Breast epithelium (tissue), 4 donors: ENCODE data around the gene DNM3. TPM values are rescaled to one million over a fixed set of nuclear protein-coding genes. Genes with fewer than 3 reads are reported as not detected.
A peak's percentile ranks its signal among the peaks of the same experiment; 100 is the strongest.

Source experiments
- DNase-seq, 2 donors: peaks; one replicate each; pipeline ENCODE4 v3.0.0-alpha.2; 2019; ENCODE audit warnings: low spot score in 2 of 2
- H3K27ac ChIP-seq, 2 donors: fragments of 200-600 bp; sonication (generic) in 1 of 2; one replicate each; pipeline ENCODE4 v1.5.1; 2016 to 2019; ENCODE audit warnings: mild to moderate bottlenecking in 1 of 2
- H3K27me3 ChIP-seq, 2 donors: fragments of 200-600 bp; sonication (generic) in 1 of 2; one replicate each; pipeline versions ENCODE4 v1.5.1 to v1.6.0; 2017 to 2019; ENCODE audit warnings: control low read depth in 1 of 2, mild to moderate bottlenecking in 1 of 2
- H3K36me3 ChIP-seq: fragments of 200-600 bp; one replicate; pipeline ENCODE4 v1.5.1; 2019
- H3K4me1 ChIP-seq, 2 donors: fragments of 200-600 bp; sonication (generic); one replicate each; pipeline ENCODE4 v1.5.1; 2016 to 2019; ENCODE audit warnings: control low read depth in 1 of 2
- H3K4me3 ChIP-seq, 3 donors: fragments of 200-600 bp; sonication (generic); 1 replicate in 2 of 3; 2 replicates in 1 of 3; pipeline ENCODE4 v1.5.1; 2016 to 2019; ENCODE audit warnings: mild to moderate bottlenecking in 3 of 3, moderate library complexity in 2 of 3
- H3K9me3 ChIP-seq, 2 donors: fragments of 200-600 bp; sonication (generic) in 1 of 2; one replicate each; pipeline ENCODE4 v1.5.1; 2016 to 2019; ENCODE audit warnings: control low read depth in 1 of 2
- POLR2A ChIP-seq: fragments of 450-650 bp; IDR thresholded peaks from one replicate; pipeline ENCODE4 v1.6.1; 2016; ENCODE audit warnings: antibody characterized with exemption, mild to moderate bottlenecking, moderate library complexity
- POLR2AphosphoS5 ChIP-seq, 3 donors: sonication (generic); formaldehyde crosslinking; IDR thresholded peaks; one replicate each; pipeline ENCODE4 v1.6.1; 2017; ENCODE audit warnings: antibody characterized with exemption in 3 of 3
- intact Hi-C: fragments of 100-400 bp; cut with DNase I; formaldehyde crosslinking; loops from one replicate; pipeline ENCODE4 v1.15.1; 2023; ENCODE audit warnings: low total_unique reads
- total RNA-seq, 3 donors: library from RNA; depleted of rRNA; stranded (reverse); fragments of >200 nt; gene quantifications; one replicate each; pipeline ENCODE4 v1.1.0, GENCODE V29; 2016
- TF ChIP-seq, protein P1 (sequence below), 3 donors: fragments of 450-650 bp; IDR thresholded peaks; one replicate each; pipeline ENCODE4 v1.5.1; 2016 to 2017; ENCODE audit warnings: antibody characterized with exemption in 3 of 3, mild to moderate bottlenecking in 3 of 3, moderate library complexity in 3 of 3

Gene DNM3
- total RNA-seq, 3 donors from 2014 or later: 5.1 to 7.5 (median 6.6) TPM

DNA sequence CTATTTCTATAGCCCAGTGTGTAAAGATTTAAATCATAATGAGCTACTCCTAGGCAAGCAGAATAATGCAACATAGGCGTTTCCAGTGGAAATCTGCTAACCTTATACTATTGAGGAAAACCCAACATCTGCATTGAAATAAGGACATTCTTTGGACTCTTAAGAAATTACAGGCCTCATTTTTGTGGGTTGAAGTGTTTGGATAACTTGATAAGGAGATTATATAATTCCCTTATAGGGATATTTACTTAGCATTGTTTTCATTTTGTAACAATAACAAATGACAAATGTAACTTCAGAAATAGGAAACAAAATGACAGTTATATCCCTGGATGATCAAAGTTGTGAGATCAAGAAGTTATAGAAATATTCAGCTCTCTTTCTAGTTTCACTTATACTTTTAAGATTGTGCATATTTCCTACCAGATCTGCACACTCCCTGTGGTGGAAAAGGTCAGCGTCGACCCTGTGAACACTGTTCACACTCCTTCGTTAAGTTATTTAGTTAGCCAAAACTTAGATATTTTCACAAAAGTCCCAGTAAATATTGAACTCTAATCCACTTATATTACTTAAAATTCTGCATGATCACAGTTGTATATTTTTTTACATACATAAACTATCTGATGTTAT, 294.8 kb downstream of the DNM3 start:
- Histone ChIP-seq H3K27ac (peak overlapping the region in 1 of 2 donors; percentile 41), H3K4me3 (no peak overlapping the region)
- intact Hi-C loops: no loop called here

DNA sequence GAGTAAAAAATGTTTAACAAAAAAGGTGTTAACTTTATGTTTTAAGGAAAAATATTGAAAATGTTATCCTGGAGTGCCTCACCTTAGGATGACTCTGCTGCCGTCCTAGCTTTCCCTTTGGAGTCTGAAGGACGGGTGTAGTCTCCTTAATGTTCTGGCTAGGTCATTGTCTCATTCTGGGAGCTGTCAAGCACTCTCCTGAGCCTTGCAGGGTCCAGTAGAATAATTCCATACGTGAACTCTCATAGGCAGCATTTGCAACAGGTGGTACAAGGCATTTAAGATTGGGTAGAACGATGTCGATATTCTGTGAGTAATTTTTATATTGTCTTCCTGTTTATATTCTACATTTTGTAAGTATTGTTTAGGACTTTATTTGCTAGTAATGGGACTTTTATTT, 295.6 kb downstream of the DNM3 start:
- Histone ChIP-seq H3K4me1 (no peaks in the 10 kb centered on the region), H3K4me3 (no peak overlapping the region), H3K36me3 (no peaks in the 10 kb centered on the region), H3K27ac (peak overlapping the region; percentile 12 to 39), H3K9me3 (no peaks in the 10 kb centered on the region), H3K27me3 (no peaks in the 10 kb centered on the region)
- TF ChIP-seq POLR2AphosphoS5 (IDR thresholded peaks at IDR 0.05) (no peak), POLR2A (no peak)
- TF ChIP-seq, protein P1, sequence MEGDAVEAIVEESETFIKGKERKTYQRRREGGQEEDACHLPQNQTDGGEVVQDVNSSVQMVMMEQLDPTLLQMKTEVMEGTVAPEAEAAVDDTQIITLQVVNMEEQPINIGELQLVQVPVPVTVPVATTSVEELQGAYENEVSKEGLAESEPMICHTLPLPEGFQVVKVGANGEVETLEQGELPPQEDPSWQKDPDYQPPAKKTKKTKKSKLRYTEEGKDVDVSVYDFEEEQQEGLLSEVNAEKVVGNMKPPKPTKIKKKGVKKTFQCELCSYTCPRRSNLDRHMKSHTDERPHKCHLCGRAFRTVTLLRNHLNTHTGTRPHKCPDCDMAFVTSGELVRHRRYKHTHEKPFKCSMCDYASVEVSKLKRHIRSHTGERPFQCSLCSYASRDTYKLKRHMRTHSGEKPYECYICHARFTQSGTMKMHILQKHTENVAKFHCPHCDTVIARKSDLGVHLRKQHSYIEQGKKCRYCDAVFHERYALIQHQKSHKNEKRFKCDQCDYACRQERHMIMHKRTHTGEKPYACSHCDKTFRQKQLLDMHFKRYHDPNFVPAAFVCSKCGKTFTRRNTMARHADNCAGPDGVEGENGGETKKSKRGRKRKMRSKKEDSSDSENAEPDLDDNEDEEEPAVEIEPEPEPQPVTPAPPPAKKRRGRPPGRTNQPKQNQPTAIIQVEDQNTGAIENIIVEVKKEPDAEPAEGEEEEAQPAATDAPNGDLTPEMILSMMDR (IDR thresholded peaks at IDR 0.05): no peak
- intact Hi-C loops: no loop called here
- no peak for DNase-seq

More for the DNA sequence above, 294.8 kb downstream of the DNM3 start:
- DNase-seq: no peak
- Histone ChIP-seq H3K36me3 (no peaks in the 10 kb centered on the region), H3K4me1 (no peaks in the 10 kb centered on the region), H3K27me3 (no peaks in the 10 kb centered on the region), H3K9me3 (no peaks in the 10 kb centered on the region)
- TF ChIP-seq POLR2AphosphoS5 (IDR thresholded peaks at IDR 0.05) (no peak), POLR2A (no peak)
- TF ChIP-seq, protein P1 (IDR thresholded peaks at IDR 0.05): no peak

- Histone ChIP-seq H3K27ac (peak overlapping the region in 1 of 2 donors; percentile 17), H3K4me3 (no peak overlapping the region), H3K9me3 (no peaks in the 10 kb centered on the region), H3K27me3 (no peaks in the 10 kb centered on the region), H3K36me3 (no peaks in the 10 kb centered on the region), H3K4me1 (no peaks in the 10 kb centered on the region)
- intact Hi-C loops: no loop called here
- no peak for DNase-seq
- TF ChIP-seq POLR2A (no peak), POLR2AphosphoS5 (IDR thresholded peaks at IDR 0.05) (no peak)
- TF ChIP-seq, protein P1 (IDR thresholded peaks at IDR 0.05): no peak
These were observed 296.6 kb downstream of the DNM3 start for GRCh38 chr1:172137703-172138454.

DNA sequence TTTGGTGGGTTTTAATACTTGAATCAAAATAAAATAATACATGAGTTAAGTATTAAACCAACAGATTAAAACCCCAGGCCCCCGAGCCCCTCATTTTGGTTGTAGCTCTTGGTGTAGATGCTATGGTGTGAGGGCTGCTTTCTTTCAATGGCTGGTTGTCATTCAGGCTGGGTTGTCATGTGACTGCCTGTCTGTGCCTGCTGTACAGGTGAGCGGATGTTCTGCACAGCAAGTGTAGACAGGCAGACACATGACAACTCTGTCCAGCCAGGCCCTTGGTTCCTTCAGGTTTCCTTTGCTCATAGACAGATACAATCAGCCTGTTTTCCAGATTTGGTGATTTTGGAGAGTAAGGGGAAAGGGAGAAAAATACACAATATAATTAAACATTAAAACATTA, 297.3 kb downstream of the DNM3 start:
- no peak for TF ChIP-seq POLR2AphosphoS5 (IDR thresholded peaks at IDR 0.05)
- TF ChIP-seq, protein P1 (IDR thresholded peaks at IDR 0.05): no peak
- TF ChIP-seq POLR2A: no peak
- Histone ChIP-seq H3K27ac (peak overlapping the region in 1 of 2 donors; percentile 22), H3K9me3 (no peaks in the 10 kb centered on the region), H3K36me3 (no peaks in the 10 kb centered on the region), H3K4me3 (no peak overlapping the region), H3K4me1 (no peaks in the 10 kb centered on the region), H3K27me3 (no peaks in the 10 kb centered on the region)
- DNase-seq: no peak
- intact Hi-C loops: no loop called here

DNA sequence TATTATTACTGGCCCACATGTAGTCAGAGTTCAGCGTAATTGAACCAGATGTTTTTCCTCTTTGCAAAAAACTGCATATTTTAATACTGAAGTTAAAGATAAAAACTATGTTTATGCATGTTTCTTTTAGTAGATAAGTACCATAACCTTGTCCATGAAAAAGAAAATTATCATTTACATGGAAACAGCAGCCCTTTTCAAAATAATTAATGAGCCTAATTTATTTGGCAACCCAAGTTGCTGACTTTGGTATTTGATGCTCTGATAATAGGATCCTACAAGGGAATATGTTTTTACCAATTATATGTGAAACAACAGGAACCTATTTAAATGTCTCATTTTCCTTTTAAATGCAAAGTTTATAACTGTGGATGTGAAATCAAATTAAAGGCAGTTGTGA, 297.9 kb downstream of the DNM3 start:
- Histone ChIP-seq H3K27ac (peak overlapping the region in 1 of 2 donors; percentile 30), H3K9me3 (no peaks in the 10 kb centered on the region), H3K36me3 (no peaks in the 10 kb centered on the region), H3K27me3 (no peaks in the 10 kb centered on the region), H3K4me1 (no peaks in the 10 kb centered on the region), H3K4me3 (peak overlapping the region in 2 of 3 donors; percentile 57)
- intact Hi-C loops: no loop called here
- DNase-seq: no peak
- TF ChIP-seq POLR2A: no peak
- TF ChIP-seq, protein P1 (IDR thresholded peaks at IDR 0.05): no peak
- TF ChIP-seq POLR2AphosphoS5 (IDR thresholded peaks at IDR 0.05): no peak
